HG03442 (cell line): ENCODE results near the gene MKI67.
"Not testable (repeated sequence)": the region's sequence is repeated elsewhere in the genome, so short reads cannot be mapped to it uniquely, and the experiment has no call there.

Experiments used
- ATAC-seq: cut with Tn5 transposase; IDR thresholded peaks from one replicate; pipeline ENCODE4 v1.9.1; 2021; ENCODE audit warnings: mild to moderate bottlenecking, moderate library complexity; ENCODE audit not compliant: unreplicated experiment

The MKI67 gene

DNA sequence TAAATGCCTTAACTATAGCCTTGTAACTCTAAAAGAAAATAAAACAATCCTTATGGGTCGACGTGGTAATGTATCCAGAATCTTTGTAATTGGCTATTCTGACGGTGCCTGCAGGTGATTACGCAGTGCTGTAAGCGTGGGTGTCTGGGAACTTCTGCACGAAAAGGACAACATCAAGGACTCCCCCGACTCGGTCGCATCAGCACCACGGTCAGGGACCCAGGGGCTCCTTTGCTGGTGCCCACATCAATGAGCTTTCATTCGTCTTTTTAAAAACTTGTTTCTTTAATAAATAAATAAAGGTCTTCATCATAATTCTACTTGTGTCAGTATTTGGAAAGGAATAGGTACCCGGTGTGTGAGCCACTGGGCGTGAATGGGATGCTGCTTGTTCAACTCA is 13.2 kb downstream of the MKI67 start:
- ATAC-seq = no peak

DNA sequence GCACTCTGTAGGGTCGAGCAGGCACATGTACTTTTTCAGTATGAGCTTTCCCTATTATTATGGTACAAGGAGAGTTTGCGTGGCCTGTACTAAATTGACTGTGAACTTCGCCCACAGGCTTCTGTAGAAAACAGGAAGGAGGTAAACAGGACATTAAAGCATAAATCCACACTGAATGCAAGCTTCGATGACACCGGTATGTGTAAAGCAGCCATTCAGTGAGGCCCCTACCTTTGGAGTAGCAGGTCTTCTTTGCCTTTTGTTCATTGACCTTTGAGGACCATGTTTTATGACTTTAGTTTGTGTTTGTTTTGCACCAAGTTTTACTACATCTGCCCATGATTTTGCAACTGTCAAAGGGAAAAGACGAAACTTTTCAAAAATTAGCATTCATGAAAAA is 14.5 kb downstream of the MKI67 start:
- no peak for ATAC-seq

DNA sequence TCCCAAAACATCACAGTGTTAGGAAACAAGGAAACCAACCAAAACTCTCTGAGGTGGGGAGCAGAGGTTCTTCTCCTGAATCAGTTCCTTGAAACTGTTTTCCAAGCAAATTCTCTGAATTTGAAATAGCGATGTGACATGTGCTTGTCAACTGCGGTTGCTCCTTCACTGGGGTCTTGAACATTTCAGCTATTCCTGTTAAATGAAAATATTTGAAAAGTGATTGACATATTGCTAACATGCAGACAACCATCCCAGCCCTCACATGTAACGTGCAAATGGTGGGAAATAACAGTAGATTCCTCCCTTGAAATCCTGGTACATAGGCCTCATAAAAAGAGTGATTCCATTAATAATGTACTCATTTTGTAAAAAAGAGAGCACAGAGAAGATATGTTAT is 15.9 kb downstream of the MKI67 start:
- no peak for ATAC-seq

DNA sequence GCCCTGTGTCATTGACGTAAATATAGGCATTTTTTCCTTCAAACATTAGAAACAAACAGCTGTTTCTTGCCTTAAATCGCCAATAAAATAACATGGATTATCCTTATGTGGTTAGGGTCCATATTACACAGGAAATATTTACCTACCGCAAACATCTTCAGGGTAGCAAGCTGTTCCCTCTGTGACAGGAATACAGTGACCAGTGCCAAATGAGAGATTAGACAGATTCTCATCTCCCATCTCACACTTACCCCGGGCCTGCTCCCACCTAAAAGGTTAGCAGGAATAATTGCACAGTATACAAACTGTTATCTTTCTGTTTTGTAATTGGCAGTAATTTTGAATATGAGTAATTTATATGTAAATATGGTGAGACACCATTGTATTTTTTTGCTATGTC is 16.5 kb downstream of the MKI67 start:
- no peak for ATAC-seq

DNA sequence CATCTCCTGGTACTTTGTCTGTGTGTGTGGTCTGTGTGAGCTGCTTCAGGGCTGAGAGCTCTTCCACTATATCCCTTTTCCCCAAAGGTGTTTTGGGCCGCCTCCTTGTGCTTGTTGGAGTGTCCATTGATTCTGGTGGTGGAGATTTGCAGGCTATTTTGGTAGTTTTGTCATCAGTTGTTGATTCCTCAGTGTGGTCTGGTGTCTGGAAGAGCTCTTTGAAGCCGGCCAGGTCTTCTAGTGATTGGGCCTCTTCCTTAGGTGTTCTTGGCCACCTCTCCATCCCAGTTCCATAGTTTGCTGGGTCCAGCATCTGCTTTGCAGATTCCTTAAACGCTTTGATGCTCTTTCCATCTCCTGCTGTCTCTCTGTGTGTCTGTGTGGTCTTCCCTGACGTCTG is 20.8 kb downstream of the MKI67 start:
- no peak for ATAC-seq

DNA sequence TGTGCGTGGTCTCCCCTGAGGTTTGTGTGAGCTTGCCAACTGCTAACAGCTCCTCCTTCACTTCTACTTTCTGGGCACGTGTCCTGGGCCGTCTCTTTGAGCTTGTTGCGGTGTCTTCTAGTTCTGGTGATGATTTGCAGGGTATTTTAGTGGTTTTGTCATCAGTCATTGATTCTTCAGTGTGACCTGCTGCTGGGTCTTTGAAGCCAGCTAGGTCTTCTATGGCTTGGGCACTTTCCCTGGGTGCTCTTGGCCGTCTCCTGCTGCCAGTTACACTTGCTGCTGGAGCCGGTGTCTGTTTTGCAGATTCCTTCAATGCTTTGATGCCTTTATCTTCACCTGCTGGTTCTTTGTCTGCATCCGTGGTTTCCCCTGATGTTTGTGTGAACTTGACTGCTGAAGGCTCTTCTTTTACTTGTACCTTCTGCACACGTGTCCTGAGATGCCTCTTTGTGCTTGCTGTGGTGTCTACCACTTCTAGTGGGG is 23.0 kb downstream of the MKI67 start:
- no peak for ATAC-seq

DNA sequence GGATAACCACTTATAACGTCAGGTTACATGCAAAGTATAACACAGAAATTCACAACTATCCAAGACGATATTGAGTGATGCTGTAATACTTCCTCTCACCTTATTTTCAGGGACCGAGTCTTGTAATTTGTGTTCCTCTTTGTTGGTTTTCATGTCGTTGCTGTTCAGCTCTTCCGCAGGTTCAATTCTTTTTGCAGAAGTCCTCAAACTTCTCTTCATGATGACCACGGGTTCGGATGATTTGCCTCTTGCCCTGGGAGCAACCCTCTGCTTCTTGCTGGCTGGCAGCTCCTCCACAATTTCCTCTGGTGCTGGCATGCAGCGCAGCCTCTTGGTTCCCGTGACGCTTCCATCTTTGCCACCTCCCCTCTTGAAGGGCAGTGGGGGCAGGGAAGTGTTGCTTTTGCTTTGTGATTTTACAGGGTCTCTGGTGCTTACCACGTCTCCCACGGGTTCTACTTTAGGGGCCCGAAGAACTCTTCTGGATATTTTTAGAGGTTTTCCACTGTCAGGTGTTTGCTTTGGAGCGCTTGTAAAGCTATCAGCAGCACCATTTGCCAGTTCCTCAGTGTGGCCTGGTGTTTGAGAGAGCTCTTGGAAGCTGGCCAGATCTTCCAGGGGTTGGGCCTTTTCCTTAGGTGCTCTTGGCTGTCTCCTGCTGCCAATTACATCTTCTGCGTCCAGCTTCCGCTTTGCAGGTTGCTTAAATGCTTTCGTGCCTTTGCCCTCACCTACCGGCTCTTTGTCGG is 23.6 kb downstream of the MKI67 start:
- no peak for ATAC-seq

DNA sequence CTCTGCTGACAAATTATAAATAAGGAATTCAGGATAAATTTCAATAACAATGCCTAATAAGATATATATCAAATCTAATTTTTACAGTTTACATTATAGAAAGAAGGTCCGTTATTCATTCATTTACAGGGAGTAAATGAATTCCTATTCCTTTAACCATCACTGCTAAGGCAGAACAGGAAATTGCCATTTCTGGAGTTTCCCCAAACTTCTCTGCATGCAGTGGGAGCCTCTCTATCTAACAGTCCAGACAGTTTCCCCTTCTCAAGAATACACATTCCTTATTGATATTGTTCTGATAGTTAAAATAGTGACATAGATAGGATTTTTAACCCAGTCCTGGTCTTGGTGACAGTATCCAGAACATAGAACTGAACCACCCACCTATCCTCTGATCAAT is 24.3 kb downstream of the MKI67 start:
- ATAC-seq = no peak

DNA sequence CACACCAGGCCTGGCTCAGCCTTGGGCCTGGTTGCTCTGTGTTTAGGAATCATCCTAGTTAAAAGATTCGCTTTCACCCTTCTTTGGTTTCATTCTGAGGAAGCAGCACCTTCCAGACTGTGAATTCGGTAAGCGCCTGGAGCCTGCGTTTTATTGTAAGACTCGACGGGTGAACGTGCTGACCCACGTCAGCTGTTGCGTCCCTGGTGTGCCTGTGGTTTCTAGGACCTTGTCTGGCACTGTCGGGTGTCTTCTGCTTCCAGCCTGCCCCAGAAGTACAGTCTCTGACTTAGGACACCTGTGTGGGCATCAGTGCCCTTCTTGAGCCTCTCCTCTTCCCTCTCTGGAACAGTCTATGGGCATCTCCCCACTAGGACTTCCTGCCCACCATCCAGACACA is 26.3 kb downstream of the MKI67 start:
- ATAC-seq = no peak

DNA sequence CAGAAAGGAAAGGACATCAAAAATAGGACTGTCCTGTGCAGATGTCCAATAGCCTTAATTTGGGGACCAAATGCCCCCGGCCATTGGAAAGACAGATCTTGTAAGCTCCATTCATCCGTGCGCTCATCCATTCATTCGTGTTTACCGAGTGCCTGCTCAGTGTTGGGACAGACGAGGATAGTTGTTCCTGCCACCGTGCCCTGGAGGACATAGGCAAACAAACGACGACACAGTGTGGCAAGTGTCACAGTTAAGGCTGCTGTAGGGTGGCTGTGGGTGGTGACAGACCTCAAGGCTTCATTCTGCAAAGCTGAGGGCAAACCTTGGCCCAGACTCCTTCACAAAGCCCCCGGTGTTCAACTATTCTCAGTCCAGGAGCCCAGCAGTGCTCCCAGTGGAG is 27.6 kb downstream of the MKI67 start:
- no peak for ATAC-seq

DNA sequence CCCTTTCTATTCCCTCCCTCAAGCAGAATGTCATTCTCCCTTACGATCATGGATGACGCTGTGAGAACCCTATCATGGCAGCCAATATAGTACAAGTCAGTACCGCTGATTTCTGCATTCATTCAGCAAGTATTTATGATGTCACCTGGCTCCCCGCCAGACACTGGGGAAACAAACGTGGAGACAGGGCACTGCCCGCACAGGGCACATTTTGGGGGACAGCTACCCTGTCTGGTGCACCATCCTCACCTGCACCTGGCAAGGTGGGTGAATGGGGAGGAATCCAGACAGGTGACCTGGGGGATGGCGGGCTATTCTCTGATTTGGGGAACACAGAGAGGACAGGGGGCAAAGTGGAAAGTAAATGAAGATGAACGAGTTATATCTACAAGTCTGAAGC is 28.4 kb downstream of the MKI67 start:
- ATAC-seq = no peak

DNA sequence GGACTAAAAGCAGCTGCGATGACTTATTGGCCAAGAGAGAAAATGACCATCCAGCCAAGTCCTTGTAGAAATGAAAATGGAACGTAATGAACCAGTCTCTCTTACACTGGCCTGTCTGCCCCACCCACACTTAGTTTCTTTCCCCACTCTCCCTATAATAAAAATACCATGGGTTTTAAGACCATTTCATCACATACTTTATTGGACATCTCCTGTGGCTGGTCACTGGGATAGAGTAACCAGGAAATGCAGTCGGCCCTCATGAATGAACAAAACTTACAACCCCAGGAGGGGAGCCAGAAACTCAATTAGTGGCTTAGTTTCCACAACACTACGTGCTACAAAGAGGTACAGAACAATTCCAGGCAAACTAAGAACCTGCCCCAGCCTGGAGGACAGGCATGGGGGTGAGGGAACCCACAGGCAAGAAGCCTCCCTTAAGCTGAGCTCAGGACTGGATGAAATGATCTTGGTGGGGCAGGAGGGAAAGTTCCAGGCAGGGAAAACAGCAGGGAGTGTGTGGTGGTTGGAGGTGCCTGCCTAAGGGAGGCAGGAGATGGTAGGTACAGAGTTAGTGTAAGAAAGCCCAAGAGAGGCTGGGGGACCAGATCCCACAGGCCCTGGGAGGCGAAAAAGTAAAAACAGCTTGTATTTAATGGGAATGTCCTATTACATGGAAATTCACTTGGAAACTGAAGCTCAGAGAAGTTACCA is 29.6 kb downstream of the MKI67 start:
- no peak for ATAC-seq

DNA sequence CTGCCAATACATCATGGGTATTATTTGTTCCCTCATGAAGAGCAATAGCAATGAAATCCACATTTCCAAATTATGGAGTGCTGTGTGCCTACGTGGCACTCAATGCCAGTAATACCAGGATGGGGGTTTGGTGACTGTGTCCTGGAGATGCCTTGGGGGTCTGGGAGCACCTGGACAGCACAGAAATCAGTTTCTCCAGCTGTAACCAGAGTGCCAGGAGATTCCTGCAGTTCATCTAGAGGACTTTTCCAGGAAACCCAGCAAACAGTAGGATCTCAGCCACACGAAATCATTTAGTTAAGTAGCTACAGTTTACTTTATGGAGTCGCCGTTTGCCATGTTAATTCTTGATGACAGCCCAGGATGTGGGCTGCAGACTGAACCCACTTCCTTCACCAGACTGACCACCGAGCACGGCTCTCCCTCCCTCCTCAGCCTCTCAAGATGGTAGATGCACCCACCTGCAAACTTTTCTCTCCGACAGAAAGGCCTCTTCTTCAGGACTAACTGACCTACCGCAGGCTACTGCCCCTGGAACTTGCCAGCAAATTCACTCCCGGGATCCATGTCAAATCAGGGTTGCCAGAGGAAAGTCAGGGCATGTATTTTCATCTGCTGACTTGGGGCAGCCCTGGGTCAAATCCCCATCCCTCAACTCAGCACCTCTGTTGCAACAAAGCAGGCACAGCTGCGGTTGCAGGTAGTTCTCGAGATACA is 30.3 kb downstream of the MKI67 start:
- peak; percentile 33 for ATAC-seq

DNA sequence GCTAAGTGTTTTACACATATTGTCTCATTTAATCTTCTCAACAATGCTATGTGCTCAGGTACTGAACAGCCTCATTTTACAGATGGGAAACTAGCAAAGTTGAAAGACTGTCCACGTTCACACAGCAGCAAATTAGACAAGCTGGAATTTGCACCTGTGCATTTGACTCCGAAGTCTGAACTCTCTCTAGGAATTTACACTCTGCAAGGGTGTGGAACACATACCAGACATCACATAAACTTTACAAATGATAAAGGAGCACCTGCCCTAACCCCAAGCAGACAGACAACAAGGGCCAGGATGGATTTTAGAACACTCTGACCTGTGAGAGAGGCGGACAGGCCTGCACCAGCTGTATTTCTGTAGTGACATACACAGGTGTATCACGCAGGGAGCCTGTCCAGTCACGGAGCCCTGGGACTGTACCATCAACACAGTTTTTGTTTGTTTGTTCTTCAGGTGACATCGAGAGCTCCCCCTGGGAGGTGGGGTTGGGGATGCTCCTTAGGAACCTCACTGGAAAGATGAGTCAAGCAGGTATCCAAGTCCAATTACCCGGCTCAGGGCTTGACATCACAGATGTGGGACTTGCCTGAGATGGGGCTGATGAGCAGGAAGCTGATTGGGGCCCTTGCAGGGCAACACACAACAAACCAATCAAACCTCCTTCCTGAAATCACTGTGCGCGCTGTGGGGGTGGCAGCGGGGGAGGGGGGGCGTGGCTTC is 31.0 kb downstream of the MKI67 start:
- ATAC-seq = peak; percentile 94

DNA sequence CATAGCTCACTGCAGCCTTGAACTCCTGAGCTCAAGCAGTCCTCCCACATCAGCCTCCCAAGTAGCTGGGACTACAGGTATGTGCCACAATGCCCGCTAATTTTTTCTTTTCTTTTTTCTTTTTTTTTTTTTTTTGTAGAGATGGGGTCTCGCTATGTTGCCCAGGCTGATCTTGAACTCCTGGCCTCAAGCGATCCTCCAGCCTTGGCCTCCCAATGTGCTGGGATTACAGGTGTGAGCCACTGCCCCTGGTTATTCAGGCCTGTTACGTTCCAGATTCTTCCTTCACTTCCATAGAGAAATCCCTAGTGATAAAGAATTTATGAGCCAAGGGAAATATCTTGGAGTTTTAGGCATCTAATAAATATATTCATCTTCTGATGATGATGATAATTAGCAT is 31.6 kb downstream of the MKI67 start:
- ATAC-seq = not testable (repeated sequence)

DNA sequence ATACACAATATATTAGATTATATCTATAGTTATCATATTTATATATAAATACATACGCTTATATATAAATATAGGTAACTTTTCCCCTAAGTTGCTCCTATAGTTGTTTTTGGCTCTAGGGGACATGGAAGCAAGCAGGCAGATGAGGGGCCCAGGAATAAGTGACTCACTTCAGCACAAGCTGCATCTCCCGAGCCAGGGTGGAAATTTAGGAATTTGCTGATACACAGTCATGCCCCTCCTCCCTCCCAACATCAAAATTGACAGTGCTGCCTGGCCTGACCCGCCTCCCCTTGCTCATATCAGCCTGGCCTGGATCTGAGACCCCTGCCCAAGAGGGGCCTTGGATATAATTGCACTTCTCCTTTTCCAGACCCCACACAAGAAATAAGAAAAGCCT is 33.8 kb downstream of the MKI67 start:
- no peak for ATAC-seq

DNA sequence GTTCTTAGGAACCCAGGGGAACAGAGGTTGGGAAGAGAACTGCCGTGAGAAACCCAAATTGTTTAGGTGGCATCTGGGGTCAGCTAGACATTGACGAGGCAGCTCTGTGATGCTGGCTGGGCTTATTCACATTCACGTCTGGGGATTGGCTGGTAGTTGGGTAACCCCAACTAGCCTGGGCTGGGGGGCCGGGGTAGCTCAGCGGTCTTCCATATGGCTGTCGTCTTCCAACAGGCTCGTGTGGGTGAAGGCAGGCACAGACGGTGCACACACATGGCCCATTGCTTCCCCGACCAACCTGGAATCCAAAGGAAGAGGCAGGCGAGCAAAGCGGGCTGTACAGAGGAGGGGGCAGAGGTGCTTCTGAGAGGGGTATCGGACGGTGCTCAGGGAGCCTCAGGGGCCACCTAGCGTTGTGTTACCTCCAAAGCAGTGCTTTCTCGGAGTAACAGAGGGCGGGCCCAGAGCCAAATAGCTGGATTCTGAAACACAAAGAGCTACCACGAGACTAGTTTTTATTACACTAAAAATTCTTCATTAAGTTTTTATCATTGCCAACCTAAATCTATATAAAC is 34.5 kb downstream of the MKI67 start:
- no peak for ATAC-seq

DNA sequence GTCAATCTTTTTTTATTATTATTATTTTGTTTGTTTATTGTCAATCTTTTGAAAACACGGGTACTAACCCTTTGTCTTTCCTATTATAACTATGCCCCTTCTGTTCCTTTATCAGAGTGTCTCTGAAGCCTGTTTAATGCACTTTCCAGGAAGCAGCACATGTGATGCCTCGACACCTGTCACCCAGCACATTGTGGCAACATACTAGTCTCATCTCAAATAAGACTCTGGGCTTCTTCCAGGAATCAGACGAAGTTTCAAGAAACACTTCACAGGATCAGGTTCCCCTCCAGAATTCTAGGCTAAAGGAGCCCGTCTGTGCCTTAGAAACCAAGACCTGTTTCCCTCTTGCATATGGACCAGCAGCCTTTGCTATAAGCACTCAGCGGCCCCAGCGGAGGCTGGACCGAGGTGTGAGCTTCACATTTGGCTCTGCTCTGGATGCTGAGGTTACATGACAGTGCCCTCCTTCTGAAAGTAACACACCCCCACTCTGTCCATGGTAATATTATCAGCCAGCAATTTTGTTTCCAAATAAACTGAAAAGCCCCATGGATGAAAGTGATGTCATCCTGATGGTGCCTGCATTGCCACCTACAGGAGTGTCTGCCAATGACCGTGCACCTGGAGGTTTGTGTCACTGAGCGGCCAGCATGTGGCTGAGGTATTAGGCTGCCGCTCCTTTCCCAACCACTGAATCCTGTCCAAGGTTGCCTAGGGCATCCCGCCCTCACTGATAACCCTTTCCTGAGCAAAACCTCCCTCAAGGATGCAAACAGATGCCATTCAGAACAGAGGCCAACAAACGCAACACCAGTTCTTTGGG is 38.1 kb downstream of the MKI67 start:
- no peak for ATAC-seq

DNA sequence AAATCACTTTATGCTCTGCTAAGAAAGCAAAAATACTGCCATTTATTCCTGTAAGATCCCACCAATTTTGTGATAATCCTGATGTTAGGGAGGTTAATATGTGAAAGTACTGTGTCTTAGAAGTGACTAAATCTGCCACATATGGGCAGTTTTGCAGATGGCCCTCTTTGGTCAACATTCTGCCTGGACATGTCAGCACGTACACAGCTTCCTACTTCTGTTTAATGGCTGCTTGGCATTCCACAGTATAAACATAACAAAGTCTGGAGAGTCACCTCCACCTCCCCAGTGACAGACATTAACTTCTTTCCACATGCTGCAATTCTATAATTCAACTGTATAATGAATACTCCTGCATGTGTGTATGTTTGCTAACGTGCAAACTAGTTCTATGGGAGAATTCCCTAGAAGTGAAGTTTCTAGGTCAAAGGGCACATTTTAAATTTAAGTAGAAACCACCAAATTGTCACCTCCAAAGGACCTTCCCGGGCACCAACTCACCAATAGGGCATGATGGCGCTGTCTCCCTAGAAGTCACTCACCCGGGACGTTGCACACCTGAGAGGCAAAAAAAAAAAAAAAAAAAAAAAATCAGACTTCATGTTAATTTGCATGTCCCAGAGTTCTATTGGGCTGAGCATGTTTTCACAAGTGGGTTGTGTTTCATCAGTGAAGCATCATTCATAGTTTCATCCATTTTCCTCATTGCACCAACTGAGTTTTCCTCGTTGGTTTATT is 38.9 kb downstream of the MKI67 start:
- ATAC-seq = no peak
